Measurements from ENCODE around the gene SUN2. TPM values are rescaled to one million over a fixed set of nuclear protein-coding genes. Genes with fewer than 3 reads are reported as not detected.

SUN2 gene
- total and polyA plus RNA-seq, 9 of the 15 experiments (the other 6 are each of a cell fraction or from before 2014, with no cell fraction given), result 0.11 to 42.6 (median 16.7) TPM

- ChIA-PET CTCF (ENCODE audit: low intra/inter-chr PET ratio) (no interaction called here), POLR2A (interaction anchor here (0.9 kb wide), 1 partner anchor 24 kb away, joined by 3 read pairs; the partner anchor contains the start of gene GTPBP1)
- BruUV-seq (replicated peaks), result no TSS peak
- no peak overlapping the region for H3K4me3 ChIP-seq
- H3K36me3 ChIP-seq (ENCODE audit: control insufficient read depth, insufficient read depth, low read length), result peaks cover 92% of the 10 kb centered on the region; the same call in 2 of the 3 replicates
- peaks cover 0 to 9% of the 10 kb centered on the region in 2 experiments; a peak in 2 of 5 replicates for H3K4me1 ChIP-seq (replicated peaks in 1 of 2; ENCODE audit: control insufficient read depth in 2 of 2, insufficient read depth in 2 of 2, low read length in 2 of 2)
- WGBS (ENCODE audit: insufficient coverage, low coverage, missing lambda C conversion rate), result 89% methylated on average over 3 of the region's 6 CpGs
- in situ Hi-C loops (cut with MboI), result no loop called here
- ATAC-seq, result no peak
- H3K9me1 ChIP-seq (ENCODE audit: control insufficient read depth, insufficient read depth, low read length), result no peaks in the 10 kb centered on the region
- H3K9me3 ChIP-seq (replicated peaks; ENCODE audit: control insufficient read depth, insufficient read depth, low read depth, low read length), result no peaks in the 10 kb centered on the region
- no peak for DNase-seq (ENCODE audit: extremely low read depth in 1 of 4, low spot score in 3 of 4)
- H2AFZ ChIP-seq (ENCODE audit: low read depth, low read length), result no peak overlapping the region
- FAIRE-seq, result no peak
- no peak overlapping the region for H3K4me2 ChIP-seq (ENCODE audit: insufficient read depth, low read length)
- H3K27me3 ChIP-seq (ENCODE audit: control insufficient read depth in 2 of 2, insufficient read depth in 2 of 2, low read length in 2 of 2), result no peaks in the 10 kb centered on the region
- intact Hi-C loops (cut with micrococcal nuclease), result no loop called here
- H3K79me2 ChIP-seq (ENCODE audit: control insufficient read depth, insufficient read depth, low read length), result no peaks in the 10 kb centered on the region
- 0 out of 4 replicates have a peak overlapping the region, but pooled peaks of 1 of the 2 experiments have one; percentile 40 for H3K9ac ChIP-seq (ENCODE audit: insufficient read depth in 1 of 2, low read depth in 2 of 2, low read length in 2 of 2)
- H4K20me1 ChIP-seq (replicated peaks; ENCODE audit: control insufficient read depth, insufficient read depth, low read length), result no peaks in the 10 kb centered on the region; the same call in 1 of the 2 replicates
- no peak overlapping the region for H3K27ac ChIP-seq (ENCODE audit: extremely low read depth, low read depth, low read length)
- TF ChIP-seq TCF7L2 (IDR thresholded peaks at IDR 0.05; ENCODE audit: low read depth, low read length) (no peak), TGIF2 (CRISPR knock-in tag; IDR thresholded peaks at IDR 0.05) (no peak), HMGN3 (IDR thresholded peaks at IDR 0.05; ENCODE audit: borderline replicate concordance, extremely low read depth, insufficient read length, low read depth, low read length) (no peak), DDX20 (tag; IDR thresholded peaks at IDR 0.05; ENCODE audit: low read depth) (no peak), RBM25 (IDR thresholded peaks at IDR 0.05; ENCODE audit: low read depth, low read length, severe bottlenecking) (no peak), ZNF445 (CRISPR knock-in tag; IDR thresholded peaks at IDR 0.05; ENCODE audit: low read depth) (no peak)
- TF ChIP-seq, protein P1, sequence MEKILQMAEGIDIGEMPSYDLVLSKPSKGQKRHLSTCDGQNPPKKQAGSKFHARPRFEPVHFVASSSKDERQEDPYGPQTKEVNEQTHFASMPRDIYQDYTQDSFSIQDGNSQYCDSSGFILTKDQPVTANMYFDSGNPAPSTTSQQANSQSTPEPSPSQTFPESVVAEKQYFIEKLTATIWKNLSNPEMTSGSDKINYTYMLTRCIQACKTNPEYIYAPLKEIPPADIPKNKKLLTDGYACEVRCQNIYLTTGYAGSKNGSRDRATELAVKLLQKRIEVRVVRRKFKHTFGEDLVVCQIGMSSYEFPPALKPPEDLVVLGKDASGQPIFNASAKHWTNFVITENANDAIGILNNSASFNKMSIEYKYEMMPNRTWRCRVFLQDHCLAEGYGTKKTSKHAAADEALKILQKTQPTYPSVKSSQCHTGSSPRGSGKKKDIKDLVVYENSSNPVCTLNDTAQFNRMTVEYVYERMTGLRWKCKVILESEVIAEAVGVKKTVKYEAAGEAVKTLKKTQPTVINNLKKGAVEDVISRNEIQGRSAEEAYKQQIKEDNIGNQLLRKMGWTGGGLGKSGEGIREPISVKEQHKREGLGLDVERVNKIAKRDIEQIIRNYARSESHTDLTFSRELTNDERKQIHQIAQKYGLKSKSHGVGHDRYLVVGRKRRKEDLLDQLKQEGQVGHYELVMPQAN (IDR thresholded peaks at IDR 0.05; ENCODE audit: borderline replicate concordance), result no peak
- TF ChIP-seq, protein P2, sequence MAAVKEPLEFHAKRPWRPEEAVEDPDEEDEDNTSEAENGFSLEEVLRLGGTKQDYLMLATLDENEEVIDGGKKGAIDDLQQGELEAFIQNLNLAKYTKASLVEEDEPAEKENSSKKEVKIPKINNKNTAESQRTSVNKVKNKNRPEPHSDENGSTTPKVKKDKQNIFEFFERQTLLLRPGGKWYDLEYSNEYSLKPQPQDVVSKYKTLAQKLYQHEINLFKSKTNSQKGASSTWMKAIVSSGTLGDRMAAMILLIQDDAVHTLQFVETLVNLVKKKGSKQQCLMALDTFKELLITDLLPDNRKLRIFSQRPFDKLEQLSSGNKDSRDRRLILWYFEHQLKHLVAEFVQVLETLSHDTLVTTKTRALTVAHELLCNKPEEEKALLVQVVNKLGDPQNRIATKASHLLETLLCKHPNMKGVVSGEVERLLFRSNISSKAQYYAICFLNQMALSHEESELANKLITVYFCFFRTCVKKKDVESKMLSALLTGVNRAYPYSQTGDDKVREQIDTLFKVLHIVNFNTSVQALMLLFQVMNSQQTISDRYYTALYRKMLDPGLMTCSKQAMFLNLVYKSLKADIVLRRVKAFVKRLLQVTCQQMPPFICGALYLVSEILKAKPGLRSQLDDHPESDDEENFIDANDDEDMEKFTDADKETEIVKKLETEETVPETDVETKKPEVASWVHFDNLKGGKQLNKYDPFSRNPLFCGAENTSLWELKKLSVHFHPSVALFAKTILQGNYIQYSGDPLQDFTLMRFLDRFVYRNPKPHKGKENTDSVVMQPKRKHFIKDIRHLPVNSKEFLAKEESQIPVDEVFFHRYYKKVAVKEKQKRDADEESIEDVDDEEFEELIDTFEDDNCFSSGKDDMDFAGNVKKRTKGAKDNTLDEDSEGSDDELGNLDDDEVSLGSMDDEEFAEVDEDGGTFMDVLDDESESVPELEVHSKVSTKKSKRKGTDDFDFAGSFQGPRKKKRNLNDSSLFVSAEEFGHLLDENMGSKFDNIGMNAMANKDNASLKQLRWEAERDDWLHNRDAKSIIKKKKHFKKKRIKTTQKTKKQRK (IDR thresholded peaks at IDR 0.05; ENCODE audit: borderline replicate concordance, low read depth, low read length), result no peak
- TF ChIP-seq, protein P3, sequence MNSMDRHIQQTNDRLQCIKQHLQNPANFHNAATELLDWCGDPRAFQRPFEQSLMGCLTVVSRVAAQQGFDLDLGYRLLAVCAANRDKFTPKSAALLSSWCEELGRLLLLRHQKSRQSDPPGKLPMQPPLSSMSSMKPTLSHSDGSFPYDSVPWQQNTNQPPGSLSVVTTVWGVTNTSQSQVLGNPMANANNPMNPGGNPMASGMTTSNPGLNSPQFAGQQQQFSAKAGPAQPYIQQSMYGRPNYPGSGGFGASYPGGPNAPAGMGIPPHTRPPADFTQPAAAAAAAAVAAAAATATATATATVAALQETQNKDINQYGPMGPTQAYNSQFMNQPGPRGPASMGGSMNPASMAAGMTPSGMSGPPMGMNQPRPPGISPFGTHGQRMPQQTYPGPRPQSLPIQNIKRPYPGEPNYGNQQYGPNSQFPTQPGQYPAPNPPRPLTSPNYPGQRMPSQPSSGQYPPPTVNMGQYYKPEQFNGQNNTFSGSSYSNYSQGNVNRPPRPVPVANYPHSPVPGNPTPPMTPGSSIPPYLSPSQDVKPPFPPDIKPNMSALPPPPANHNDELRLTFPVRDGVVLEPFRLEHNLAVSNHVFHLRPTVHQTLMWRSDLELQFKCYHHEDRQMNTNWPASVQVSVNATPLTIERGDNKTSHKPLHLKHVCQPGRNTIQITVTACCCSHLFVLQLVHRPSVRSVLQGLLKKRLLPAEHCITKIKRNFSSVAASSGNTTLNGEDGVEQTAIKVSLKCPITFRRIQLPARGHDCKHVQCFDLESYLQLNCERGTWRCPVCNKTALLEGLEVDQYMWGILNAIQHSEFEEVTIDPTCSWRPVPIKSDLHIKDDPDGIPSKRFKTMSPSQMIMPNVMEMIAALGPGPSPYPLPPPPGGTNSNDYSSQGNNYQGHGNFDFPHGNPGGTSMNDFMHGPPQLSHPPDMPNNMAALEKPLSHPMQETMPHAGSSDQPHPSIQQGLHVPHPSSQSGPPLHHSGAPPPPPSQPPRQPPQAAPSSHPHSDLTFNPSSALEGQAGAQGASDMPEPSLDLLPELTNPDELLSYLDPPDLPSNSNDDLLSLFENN (IDR thresholded peaks at IDR 0.05; ENCODE audit: low read depth in 2 of 2, low read length in 2 of 2), result no peak
These were observed 25.9 kb downstream of the SUN2 start for GRCh38 chr22:38729946-38730345.
